Esophagus muscularis mucosa (tissue), 4 donors: Measurements from ENCODE around the gene WSB2. TPM values are rescaled to one million over a fixed set of nuclear protein-coding genes. Genes with fewer than 3 reads are reported as not detected.

Experiments
- DNase-seq: peaks from one replicate; pipeline ENCODE4 v3.0.0-alpha.2; 2017; ENCODE audit errors: extremely low spot score
- H3K27ac ChIP-seq, 4 donors: fragments of 200-600 bp; sonication (generic); replicated peaks in 1 of 4; 1 replicate in 3 of 4; 2 replicates in 1 of 4; pipeline ENCODE4 v1.5.1; 2016 to 2019; ENCODE audit warnings: mild to moderate bottlenecking in 1 of 4
- H3K27me3 ChIP-seq, 4 donors: fragments of 200-600 bp; sonication (generic); one replicate each; pipeline versions ENCODE4 v1.5.1 to v1.6.0; 2016 to 2019
- H3K36me3 ChIP-seq, 4 donors: fragments of 200-600 bp; sonication (generic); one replicate each; pipeline ENCODE4 v1.5.1; 2016 to 2019
- H3K4me1 ChIP-seq, 4 donors: fragments of 200-600 bp; sonication (generic); one replicate each; pipeline ENCODE4 v1.5.1; 2016 to 2019
- H3K4me3 ChIP-seq, 4 donors: fragments of 200-600 bp; sonication (generic); 1 replicate in 2 of 4; 2 replicates in 2 of 4; pipeline ENCODE4 v1.5.1; 2016 to 2019; ENCODE audit warnings: mild to moderate bottlenecking in 4 of 4, moderate library complexity in 1 of 4
- H3K9me3 ChIP-seq, 4 donors: fragments of 200-600 bp; sonication (generic); 1 replicate in 3 of 4; 2 replicates in 1 of 4; pipeline ENCODE4 v1.5.1; 2016 to 2019
- CTCF ChIP-seq, 3 experiments: fragments of 200-600 bp in 2 of 3; fragments of 450-650 bp in 1 of 3; sonication (generic) in 2 of 3; IDR thresholded peaks; one replicate each; pipeline ENCODE4 v1.5.1; 2017 to 2019; ENCODE audit warnings: antibody characterized with exemption in 3 of 3, mild to moderate bottlenecking in 2 of 3, moderate library complexity in 1 of 3
- EP300 ChIP-seq: sonication (generic); formaldehyde crosslinking; IDR thresholded peaks from one replicate; pipeline ENCODE4 v1.6.1; 2017; ENCODE audit warnings: antibody characterized with exemption
- POLR2A ChIP-seq: fragments of 450-650 bp; IDR thresholded peaks from one replicate; pipeline ENCODE4 v1.6.1; 2017; ENCODE audit warnings: antibody characterized with exemption, moderate library complexity, mild to moderate bottlenecking, low read depth
- POLR2AphosphoS5 ChIP-seq, 2 donors: sonication (generic); formaldehyde crosslinking; IDR thresholded peaks; one replicate each; pipeline ENCODE4 v1.6.1; 2017; ENCODE audit warnings: antibody characterized with exemption in 2 of 2
- WGBS: methylation state at CpG from one replicate; pipeline ENCODE4 v1.1.5; 2018; 5-methylcytosine and 5-hydroxymethylcytosine counted together
- intact Hi-C: fragments of 100-400 bp; cut with DNase I; formaldehyde crosslinking; loops from one replicate; pipeline ENCODE4 v1.15.1; 2023
- small RNA-seq, 3 donors: library from RNA; depleted of rRNA; stranded (forward); fragments of <200 nt; gene quantifications; one replicate each; pipeline ENCODE3, GENCODE V24; 2016
- total RNA-seq, 4 donors: library from RNA; depleted of rRNA; stranded (reverse); fragments of >200 nt; gene quantifications; one replicate each; pipeline versions ENCODE4 v1.1.0 to v1.2.1, GENCODE V29; 2016

WSB2 gene
- total RNA-seq, 4 donors from 2014 or later = 68.5 to 87.7 (median 81.7) TPM

- intact Hi-C loops = no loop called here
- H3K36me3 ChIP-seq = no peaks in the 10 kb centered on the region
Observed at GRCh38 chr12:117994551-117995438, 66.2 kb downstream of the WSB2 start.

GRCh38 chr12:117986705-117987469 lies 74.1 kb downstream of the WSB2 start:
- TF ChIP-seq EP300 (no peak), POLR2A (no peak), CTCF (IDR thresholded peaks at IDR 0.05) (no peak), POLR2AphosphoS5 (IDR thresholded peaks at IDR 0.05) (no peak)
- Histone ChIP-seq H3K4me1 (no peaks in the 10 kb centered on the region), H3K27ac (no peak overlapping the region), H3K36me3 (no peaks in the 10 kb centered on the region), H3K4me3 (no peak overlapping the region), H3K27me3 (peaks cover 0 to 6% (median 0%) of the 10 kb centered on the region in 4 donors), H3K9me3 (no peaks in the 10 kb centered on the region)
- 83% methylated on average over 4 of the region's 4 CpGs for WGBS
- DNase-seq = no peak
- intact Hi-C loops = no loop called here

More at GRCh38 chr12:117994551-117995438, 66.2 kb downstream of the WSB2 start:
- Histone ChIP-seq H3K9me3 (no peaks in the 10 kb centered on the region), H3K27ac (no peak overlapping the region), H3K4me3 (no peak overlapping the region), H3K4me1 (no peaks in the 10 kb centered on the region), H3K27me3 (peaks cover 0 to 3% (median 0%) of the 10 kb centered on the region in 4 donors)
- WGBS = 86% methylated on average over 3 of the region's 3 CpGs
- TF ChIP-seq POLR2A (no peak), POLR2AphosphoS5 (IDR thresholded peaks at IDR 0.05) (no peak), EP300 (no peak), CTCF (IDR thresholded peaks at IDR 0.05) (no peak)
- DNase-seq = no peak

GRCh38 chr12:117985182-117985581 lies 75.8 kb downstream of the WSB2 start:
- intact Hi-C loops = no loop called here
- 93% methylated on average over 2 of the region's 2 CpGs for WGBS
- Histone ChIP-seq H3K27me3 (peaks cover 0 to 10% (median 0%) of the 10 kb centered on the region in 4 donors), H3K4me3 (no peak overlapping the region), H3K4me1 (no peaks in the 10 kb centered on the region), H3K36me3 (no peaks in the 10 kb centered on the region), H3K27ac (no peak overlapping the region), H3K9me3 (no peaks in the 10 kb centered on the region)
- DNase-seq = no peak
- TF ChIP-seq CTCF (IDR thresholded peaks at IDR 0.05) (no peak), EP300 (no peak), POLR2A (no peak), POLR2AphosphoS5 (IDR thresholded peaks at IDR 0.05) (no peak)

Small RNAs within 50 kb of the gene (small RNA-seq; reads per million reads assigned to genes)
- 0 reads per million in 3 donors for gene AC131159.1

Other genes starting within 250 kb of the WSB2 start
- gene KSR2, start 92.2 kb downstream of the WSB2 start, total RNA-seq = under 1 TPM; under 0.01 to 0.06 (median 0.03) TPM
- 10 to 100 TPM in 2 of 4 donors, 1 to 10 TPM in 2; 8.7 to 11.3 (median 10.0) TPM for gene RFC5, start 44.5 kb downstream of the WSB2 start, total RNA-seq
- 10 to 100 TPM; 14.1 to 71.7 (median 22.0) TPM for gene VSIG10, start 42.8 kb upstream of the WSB2 start, total RNA-seq
- gene PEBP1, start 74.9 kb upstream of the WSB2 start, total RNA-seq = 100 to 1,000 TPM; 233 to 393 (median 327) TPM